Peyer's patch (tissue), 4 donors: ENCODE results near the gene IFT122.

ENCODE experiments used
- POLR2A ChIP-seq, 2 donors: fragments of 450-650 bp; IDR thresholded peaks; one replicate each; pipeline ENCODE4 v1.5.1; 2017; ENCODE audit warnings: antibody characterized with exemption in 2 of 2, mild to moderate bottlenecking in 2 of 2, moderate library complexity in 2 of 2
- TF ChIP-seq, protein P1 (sequence below), 6 experiments: fragments of 450-650 bp in 4 of 6; fragments of 200-600 bp in 2 of 6; sonication (generic) in 1 of 6; IDR thresholded peaks; one replicate each; pipeline ENCODE4 v1.5.1; 2017 to 2019; ENCODE audit warnings: antibody characterized with exemption in 6 of 6, mild to moderate bottlenecking in 3 of 6, moderate library complexity in 1 of 6

- TF ChIP-seq, protein P1, sequence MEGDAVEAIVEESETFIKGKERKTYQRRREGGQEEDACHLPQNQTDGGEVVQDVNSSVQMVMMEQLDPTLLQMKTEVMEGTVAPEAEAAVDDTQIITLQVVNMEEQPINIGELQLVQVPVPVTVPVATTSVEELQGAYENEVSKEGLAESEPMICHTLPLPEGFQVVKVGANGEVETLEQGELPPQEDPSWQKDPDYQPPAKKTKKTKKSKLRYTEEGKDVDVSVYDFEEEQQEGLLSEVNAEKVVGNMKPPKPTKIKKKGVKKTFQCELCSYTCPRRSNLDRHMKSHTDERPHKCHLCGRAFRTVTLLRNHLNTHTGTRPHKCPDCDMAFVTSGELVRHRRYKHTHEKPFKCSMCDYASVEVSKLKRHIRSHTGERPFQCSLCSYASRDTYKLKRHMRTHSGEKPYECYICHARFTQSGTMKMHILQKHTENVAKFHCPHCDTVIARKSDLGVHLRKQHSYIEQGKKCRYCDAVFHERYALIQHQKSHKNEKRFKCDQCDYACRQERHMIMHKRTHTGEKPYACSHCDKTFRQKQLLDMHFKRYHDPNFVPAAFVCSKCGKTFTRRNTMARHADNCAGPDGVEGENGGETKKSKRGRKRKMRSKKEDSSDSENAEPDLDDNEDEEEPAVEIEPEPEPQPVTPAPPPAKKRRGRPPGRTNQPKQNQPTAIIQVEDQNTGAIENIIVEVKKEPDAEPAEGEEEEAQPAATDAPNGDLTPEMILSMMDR (IDR thresholded peaks at IDR 0.05) = no peak
- TF ChIP-seq POLR2A (IDR thresholded peaks at IDR 0.05) = no peak
These were observed 35.9 kb upstream of the IFT122 start for GRCh38 chr3:129404130-129404529.
